SK-N-SH (cell line): ENCODE measurements around the gene ASCC2. TPM values are rescaled to one million over a fixed set of nuclear protein-coding genes. Genes with fewer than 3 reads are reported as not detected.

Source experiments
- CTCF ChIA-PET: fragments of 300-600, 350-600 bp; formaldehyde crosslinking; extraction: SDS; loops from one replicate; lab custom pipeline; 2021; lab: Yijun Ruan, JAX
- POLR2A ChIA-PET: fragments of 350-600 bp; sonication (Branson Sonifier 250); formaldehyde crosslinking; extraction: SDS; loops from one replicate; lab custom pipeline; 2020; ENCODE audit warnings: antibody characterized with exemption, inconsistent platforms; lab: Yijun Ruan, JAX
- DNase-seq: peaks from one replicate; pipeline ENCODE4 v3.0.0; 2012
- H2AFZ ChIP-seq: fragments of 200-600 bp; sonication (generic); 2 replicates; pipeline ENCODE4 v1.8.1; 2016; ENCODE audit warnings: antibody characterized with exemption, mild to moderate bottlenecking, low read depth
- H3F3A ChIP-seq: fragments of 200-600 bp; sonication (generic); replicated peaks from 2 replicates; pipeline ENCODE3; 2016; ENCODE audit warnings: antibody characterized with exemption, mild to moderate bottlenecking; ENCODE audit not compliant: insufficient read depth
- H3K27ac ChIP-seq, 2 experiments: fragments of 200-500 bp in 1 of 2; fragments of 200-600 bp in 1 of 2; sonication (Bioruptor generic) in 1 of 2; sonication (generic), shearing (Covaris generic) in 1 of 2; 2 replicates each; pipeline versions ENCODE4 v1.5.1 to v1.6.1; 2014 to 2016; ENCODE audit warnings: low read depth in 2 of 2, inconsistent platforms in 1 of 2, low read length in 1 of 2, mild to moderate bottlenecking in 1 of 2, mixed read lengths in 1 of 2
- H3K27me3 ChIP-seq: fragments of 200-600 bp; sonication (generic), shearing (Covaris generic); 2 replicates; pipeline ENCODE4 v1.6.1; 2016; ENCODE audit warnings: mixed run types; ENCODE audit not compliant: insufficient read depth
- H3K36me3 ChIP-seq, 2 experiments: fragments of 200-500 bp in 1 of 2; fragments of 200-600 bp in 1 of 2; sonication (Bioruptor generic) in 1 of 2; sonication (generic) in 1 of 2; replicated peaks in 1 of 2; 2 replicates each; pipeline versions ENCODE3 to v1.5.1; 2014 to 2016; ENCODE audit warnings: low read length in 1 of 2, mild to moderate bottlenecking in 1 of 2; ENCODE audit not compliant: insufficient read depth in 2 of 2, control insufficient read depth in 1 of 2
- H3K4me1 ChIP-seq, 2 experiments: fragments of 200-500 bp in 1 of 2; fragments of 200-600 bp in 1 of 2; sonication (Bioruptor generic) in 1 of 2; sonication (generic), shearing (Covaris generic) in 1 of 2; 2 replicates each; pipeline versions ENCODE4 v1.5.1 to v1.6.1; 2014 to 2016; ENCODE audit warnings: low read depth in 1 of 2, low read length in 1 of 2, mixed run types in 1 of 2; ENCODE audit not compliant: insufficient read depth in 2 of 2, control insufficient read depth in 1 of 2
- H3K4me2 ChIP-seq: fragments of 200-600 bp; sonication (generic), shearing (Covaris generic); 2 replicates; pipeline ENCODE4 v1.6.1; 2017; ENCODE audit warnings: mixed run types
- H3K4me3 ChIP-seq, 2 experiments: fragments of 200-500 bp in 1 of 2; fragments of 200-600 bp in 1 of 2; sonication (Bioruptor generic) in 1 of 2; sonication (generic), shearing (Covaris generic) in 1 of 2; 2 replicates each; pipeline versions ENCODE4 v1.5.1 to v1.8.1; 2014 to 2016; ENCODE audit warnings: low read depth in 2 of 2, inconsistent platforms in 1 of 2, low read length in 1 of 2, mild to moderate bottlenecking in 1 of 2, mixed read lengths in 1 of 2, moderate library complexity in 1 of 2
- H3K79me2 ChIP-seq: fragments of 200-600 bp; sonication (generic); 2 replicates; pipeline ENCODE4 v1.8.1; 2017; ENCODE audit warnings: mild to moderate bottlenecking; ENCODE audit not compliant: insufficient read depth
- H3K9ac ChIP-seq: fragments of 200-600 bp; sonication (generic); 2 replicates; pipeline ENCODE4 v1.6.1; 2017; ENCODE audit warnings: mixed run types
- H3K9me2 ChIP-seq: fragments of 200-600 bp; sonication (generic); 2 replicates; pipeline ENCODE4 v1.6.1; 2017; ENCODE audit warnings: mixed run types
- H3K9me3 ChIP-seq: fragments of 200-600 bp; sonication (generic); 2 replicates; pipeline ENCODE4 v1.6.1; 2017; ENCODE audit warnings: mixed run types, mild to moderate bottlenecking, moderate library complexity
- H4K20me1 ChIP-seq: fragments of 200-600 bp; sonication (generic); 2 replicates; pipeline ENCODE4 v1.6.1; 2017; ENCODE audit warnings: mild to moderate bottlenecking, mixed run types; ENCODE audit not compliant: insufficient read depth
- ELF1 ChIP-seq: IDR thresholded peaks from 2 replicates; pipeline ENCODE4 v1.4.0; 2012
- EZH2phosphoT487 ChIP-seq: fragments of 200-600 bp; sonication (generic); IDR thresholded peaks from 2 replicates; pipeline ENCODE4 v1.6.1; 2017; ENCODE audit warnings: low read depth, mixed run types, mild to moderate bottlenecking, antibody characterized with exemption, moderate library complexity, borderline replicate concordance
- FOSL2 ChIP-seq: IDR thresholded peaks from 2 replicates; pipeline ENCODE4 v1.4.0; 2012; ENCODE audit warnings: low read depth, mild to moderate bottlenecking, moderate library complexity, borderline replicate concordance
- FOXM1 ChIP-seq: IDR thresholded peaks from 2 replicates; pipeline ENCODE4 v1.4.0; 2012; ENCODE audit warnings: low read depth, mild to moderate bottlenecking
- GATA2 ChIP-seq: sonication (generic); formaldehyde crosslinking; IDR thresholded peaks from 2 replicates; pipeline ENCODE4 v1.5.0; 2020; ENCODE audit warnings: mild to moderate bottlenecking, missing genetic modification reagents
- JUND ChIP-seq: IDR thresholded peaks from 2 replicates; pipeline ENCODE4 v1.4.0; 2012
- MAX ChIP-seq: IDR thresholded peaks from 2 replicates; pipeline ENCODE4 v1.4.0; 2012; ENCODE audit warnings: low read depth
- MEF2A ChIP-seq: IDR thresholded peaks from 2 replicates; pipeline ENCODE4 v1.4.0; 2012; ENCODE audit warnings: low read depth, borderline replicate concordance
- NFIC ChIP-seq: IDR thresholded peaks from 2 replicates; pipeline ENCODE4 v1.4.0; 2012; ENCODE audit warnings: borderline replicate concordance
- PBX3 ChIP-seq: IDR thresholded peaks from 2 replicates; pipeline ENCODE4; 2012
- POLR2AphosphoS5 ChIP-seq: IDR thresholded peaks from 2 replicates; pipeline ENCODE4 v1.6.1; 2012; ENCODE audit warnings: low read depth, low read length
- RAD21 ChIP-seq: IDR thresholded peaks from 2 replicates; pipeline ENCODE4 v1.6.1; 2012; ENCODE audit warnings: mild to moderate bottlenecking, low read length
- RCOR1 ChIP-seq: fragments of 150-350 bp; IDR thresholded peaks from 2 replicates; pipeline ENCODE4 v1.6.1; 2017; ENCODE audit warnings: antibody characterized with exemption, low read length
- REST ChIP-seq: IDR thresholded peaks from 2 replicates; pipeline ENCODE4 v1.6.1; 2012; ENCODE audit warnings: mild to moderate bottlenecking, low read depth, low read length, moderate library complexity
- RFX5 ChIP-seq: IDR thresholded peaks from 2 replicates; pipeline ENCODE4 v1.6.1; 2012; ENCODE audit warnings: mild to moderate bottlenecking, improper control_type of control experiment, low read length
- SMC3 ChIP-seq: IDR thresholded peaks from 2 replicates; pipeline ENCODE4 v1.6.1; 2012; ENCODE audit warnings: low read depth, low read length, improper control_type of control experiment
- YY1 ChIP-seq: IDR thresholded peaks from 2 replicates; pipeline ENCODE4 v1.4.0; 2012; ENCODE audit warnings: low read depth, mild to moderate bottlenecking
- WGBS: methylation state at CpG from one replicate; pipeline ENCODE4 v1.1.6; 2017; ENCODE audit warnings: low lambda C conversion rate; 5-methylcytosine and 5-hydroxymethylcytosine counted together
- polyA plus RNA-seq, 3 experiments: library from polyadenylated mRNA; depleted of rRNA; stranded (reverse); fragments of >200 nt; gene quantifications; 2 replicates each; pipeline ENCODE4 v1.2.3, GENCODE V29; 2012
- TF ChIP-seq, protein P1 (sequence below): fragments of 200-600 bp; sonication (generic); IDR thresholded peaks from 2 replicates; pipeline ENCODE4 v1.6.1; 2017; ENCODE audit warnings: antibody characterized with exemption, mild to moderate bottlenecking, moderate library complexity
- TF ChIP-seq, protein P2 (sequence below): fragments of 150-350 bp; IDR thresholded peaks from 2 replicates; pipeline ENCODE4 v1.6.1; 2017; ENCODE audit warnings: antibody characterized with exemption, low read length, low read depth, borderline replicate concordance

The ASCC2 gene
- polyA plus RNA-seq, 1 of the 3 experiments (the other 2 are of a cell fraction), result 82.0 TPM

DNA sequence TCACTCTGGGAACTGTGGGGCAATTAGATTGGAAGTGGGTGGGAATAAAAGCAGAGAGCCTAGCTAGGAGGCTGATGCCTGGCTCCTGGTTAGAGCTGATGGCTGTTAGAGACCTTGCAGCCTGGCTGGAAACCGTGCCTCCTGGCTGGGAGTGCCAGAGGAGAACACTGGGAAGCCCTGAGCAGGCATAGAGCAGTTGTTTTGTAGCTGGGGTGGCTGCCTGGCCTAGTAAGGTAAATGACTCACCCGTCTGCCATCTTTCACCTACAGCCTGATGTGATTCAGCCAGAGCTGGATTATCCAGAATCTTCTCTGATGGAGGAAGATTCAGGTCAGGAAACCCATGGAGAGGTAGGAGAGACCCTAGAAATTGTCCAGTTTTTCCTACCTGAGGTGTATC lies 64.8 kb downstream of the ASCC2 start:
- no peaks in the 10 kb centered on the region for H3K9me2 ChIP-seq
- H3K9ac ChIP-seq, result no peak overlapping the region
- no peaks in the 10 kb centered on the region for H3K27me3 ChIP-seq
- 53% methylated on average over 2 of the region's 2 CpGs for WGBS
- TF ChIP-seq YY1 (peak; percentile 59; the same call in 1 of the 2 replicates), RFX5 (no peak), FOSL2 (peak; percentile 77; the same call in 1 of the 2 replicates), FOXM1 (no peak)
- H3F3A ChIP-seq, result peaks cover 5% of the 10 kb centered on the region
- H3K4me1 ChIP-seq, result peaks cover 2 to 4% of the 10 kb centered on the region in 2 experiments; a peak in 2 of 4 replicates
- no peak for DNase-seq
- H3K4me2 ChIP-seq, result no peak overlapping the region
- CTCF ChIA-PET, result interaction anchor here (0.6 to 2.6 kb wide), 8 partner anchors 17 to 316 kb away, joined by 3 to 13 read pairs (median 3); no protein-coding TSS in a partner anchor
- no peak overlapping the region for H3K4me3 ChIP-seq
- H4K20me1 ChIP-seq, result no peaks in the 10 kb centered on the region
- H3K9me3 ChIP-seq, result no peaks in the 10 kb centered on the region
- H3K36me3 ChIP-seq, result peaks cover 10 to 25% of the 10 kb centered on the region in 2 experiments
- H3K27ac ChIP-seq, result peak overlapping the region in 1 of 2 experiments; percentile 29; a peak in 2 of 4 replicates
- POLR2A ChIA-PET, result interaction anchor here (0.7 kb wide), 1 partner anchor 12 kb away, joined by 3 read pairs; no protein-coding TSS in a partner anchor
- H2AFZ ChIP-seq, result no peak overlapping the region; the same call in 1 of the 2 replicates
- H3K79me2 ChIP-seq, result peaks cover 18% of the 10 kb centered on the region

- no peaks in the 10 kb centered on the region for H3K27me3 ChIP-seq
- no peak overlapping the region for H2AFZ ChIP-seq
- no peak for DNase-seq
- no peak overlapping the region for H3K9ac ChIP-seq
- no peak overlapping the region for H3K4me2 ChIP-seq
- H3K9me2 ChIP-seq, result no peaks in the 10 kb centered on the region
- H3K27ac ChIP-seq, result 0 out of 4 replicates have a peak overlapping the region, but pooled peaks of 1 of the 2 experiments have one; percentile 0
- ChIA-PET CTCF (interaction anchor here (0.6 to 2.6 kb wide), 4 partner anchors 18 to 233 kb away, joined by 3 to 13 read pairs (median 4); no protein-coding TSS in a partner anchor), POLR2A (interaction anchor here (0.7 kb wide), 2 partner anchors 13 to 76 kb away, joined by 3 read pairs; no protein-coding TSS in a partner anchor)
- H3F3A ChIP-seq, result peaks cover 5% of the 10 kb centered on the region
- H3K79me2 ChIP-seq, result peaks cover 29% of the 10 kb centered on the region
- H3K36me3 ChIP-seq, result peaks cover 10 to 25% of the 10 kb centered on the region in 2 experiments
- no peaks in the 10 kb centered on the region for H3K9me3 ChIP-seq
- H3K4me3 ChIP-seq, result no peak overlapping the region
- H4K20me1 ChIP-seq, result no peaks in the 10 kb centered on the region
- H3K4me1 ChIP-seq, result peaks cover 4 to 8% of the 10 kb centered on the region in 2 experiments; a peak in 2 of 4 replicates
- 48% methylated on average over 5 of the region's 5 CpGs for WGBS
- TF ChIP-seq, protein P1, sequence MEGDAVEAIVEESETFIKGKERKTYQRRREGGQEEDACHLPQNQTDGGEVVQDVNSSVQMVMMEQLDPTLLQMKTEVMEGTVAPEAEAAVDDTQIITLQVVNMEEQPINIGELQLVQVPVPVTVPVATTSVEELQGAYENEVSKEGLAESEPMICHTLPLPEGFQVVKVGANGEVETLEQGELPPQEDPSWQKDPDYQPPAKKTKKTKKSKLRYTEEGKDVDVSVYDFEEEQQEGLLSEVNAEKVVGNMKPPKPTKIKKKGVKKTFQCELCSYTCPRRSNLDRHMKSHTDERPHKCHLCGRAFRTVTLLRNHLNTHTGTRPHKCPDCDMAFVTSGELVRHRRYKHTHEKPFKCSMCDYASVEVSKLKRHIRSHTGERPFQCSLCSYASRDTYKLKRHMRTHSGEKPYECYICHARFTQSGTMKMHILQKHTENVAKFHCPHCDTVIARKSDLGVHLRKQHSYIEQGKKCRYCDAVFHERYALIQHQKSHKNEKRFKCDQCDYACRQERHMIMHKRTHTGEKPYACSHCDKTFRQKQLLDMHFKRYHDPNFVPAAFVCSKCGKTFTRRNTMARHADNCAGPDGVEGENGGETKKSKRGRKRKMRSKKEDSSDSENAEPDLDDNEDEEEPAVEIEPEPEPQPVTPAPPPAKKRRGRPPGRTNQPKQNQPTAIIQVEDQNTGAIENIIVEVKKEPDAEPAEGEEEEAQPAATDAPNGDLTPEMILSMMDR, result peak; percentile 70
- TF ChIP-seq JUND (no peak), REST (no peak), SMC3 (peak; percentile 58), POLR2AphosphoS5 (no peak), MAX (no peak), MEF2A (no peak), EZH2phosphoT487 (no peak), PBX3 (no peak), RCOR1 (no peak), NFIC (no peak), GATA2 (CRISPR knock-in tag) (no peak), YY1 (no peak), ELF1 (no peak), RAD21 (peak; percentile 52), FOSL2 (no peak)
- TF ChIP-seq, protein P2, sequence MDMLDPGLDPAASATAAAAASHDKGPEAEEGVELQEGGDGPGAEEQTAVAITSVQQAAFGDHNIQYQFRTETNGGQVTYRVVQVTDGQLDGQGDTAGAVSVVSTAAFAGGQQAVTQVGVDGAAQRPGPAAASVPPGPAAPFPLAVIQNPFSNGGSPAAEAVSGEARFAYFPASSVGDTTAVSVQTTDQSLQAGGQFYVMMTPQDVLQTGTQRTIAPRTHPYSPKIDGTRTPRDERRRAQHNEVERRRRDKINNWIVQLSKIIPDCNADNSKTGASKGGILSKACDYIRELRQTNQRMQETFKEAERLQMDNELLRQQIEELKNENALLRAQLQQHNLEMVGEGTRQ, result no peak
These were observed 65.9 kb downstream of the ASCC2 start for GRCh38 chr22:29772170-29772641.
